Right ventricle myocardium inferior (tissue), 1 donor: Measurements from ENCODE around the gene HES5. TPM values are rescaled to one million over a fixed set of nuclear protein-coding genes. Genes with fewer than 3 reads are reported as not detected.
A peak's percentile ranks its signal among the peaks of the same experiment; 100 is the strongest.

Source experiments
- ATAC-seq: fragments of 200-7000 bp; cut with Tn5 transposase; one replicate; pipeline ENCODE4 v1.9.1; 2020; ENCODE audit warnings: mild to moderate bottlenecking, moderate library complexity
- DNase-seq: peaks from one replicate; pipeline ENCODE4 v3.0.0; 2021; ENCODE audit errors: missing footprints
- intact Hi-C: fragments of 100-400 bp; cut with DNase I; formaldehyde crosslinking; loops from one replicate; pipeline ENCODE4 v1.11.0; 2022
- total RNA-seq: library from RNA; stranded (reverse); fragmentation: NEBNext Ultra II Directional; extraction: Animal tissue kit (Norgen Biotek cat#: 25700); gene quantifications from one replicate; pipeline ENCODE4 v1.2.1, GENCODE V29; 2021
- donor health status: DM: no; HTN: yes; CAD: no; lungs with severe emphysema.

HES5 gene
- total RNA-seq, 1 donor from 2014 or later = 1.3 TPM

DNA sequence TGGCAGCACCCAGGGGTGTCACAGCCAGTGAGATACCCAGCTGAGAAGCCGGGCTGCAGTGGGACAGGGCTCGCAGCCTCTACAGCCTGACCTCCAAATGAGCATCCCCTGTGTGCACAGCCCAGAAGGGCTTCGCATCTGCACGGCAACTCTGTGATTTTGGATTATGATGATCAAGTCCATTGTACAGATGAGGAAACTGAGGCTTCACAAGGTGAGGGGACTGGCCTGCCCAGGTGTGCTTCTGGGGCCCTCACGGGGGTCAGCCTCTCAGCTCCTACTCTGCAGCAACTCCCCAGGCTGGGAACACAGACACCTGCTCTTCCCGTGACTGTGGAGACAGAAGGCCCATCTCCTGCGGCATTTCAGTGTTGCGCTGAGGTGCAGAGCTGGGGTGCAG is 8.8 kb upstream of the HES5 start:
- intact Hi-C loops = no loop called here
- no peak for ATAC-seq
- no peak for DNase-seq

DNA sequence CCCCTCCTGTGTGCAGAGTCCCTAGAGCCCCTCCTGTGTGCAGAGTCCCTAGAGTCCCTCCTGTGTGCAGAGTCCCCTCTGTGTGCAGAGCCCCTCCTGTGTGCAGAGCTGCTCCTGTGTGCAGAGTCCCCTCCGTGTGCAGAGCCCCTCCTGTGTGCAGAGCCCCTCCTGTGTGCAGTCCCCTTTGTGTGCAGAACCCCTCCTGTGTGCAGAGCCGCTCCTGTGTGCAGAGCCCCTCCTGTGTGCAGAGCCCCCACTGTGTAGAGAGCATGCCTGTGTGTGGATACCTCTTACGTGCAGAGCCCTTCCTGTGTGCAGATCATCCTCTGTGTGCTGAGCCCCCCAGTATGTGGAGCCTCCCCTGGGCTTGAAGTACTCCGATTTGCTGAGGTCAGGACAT is 8.3 kb upstream of the HES5 start:
- no peak for ATAC-seq
- no peak for DNase-seq
- intact Hi-C loops = no loop called here

DNA sequence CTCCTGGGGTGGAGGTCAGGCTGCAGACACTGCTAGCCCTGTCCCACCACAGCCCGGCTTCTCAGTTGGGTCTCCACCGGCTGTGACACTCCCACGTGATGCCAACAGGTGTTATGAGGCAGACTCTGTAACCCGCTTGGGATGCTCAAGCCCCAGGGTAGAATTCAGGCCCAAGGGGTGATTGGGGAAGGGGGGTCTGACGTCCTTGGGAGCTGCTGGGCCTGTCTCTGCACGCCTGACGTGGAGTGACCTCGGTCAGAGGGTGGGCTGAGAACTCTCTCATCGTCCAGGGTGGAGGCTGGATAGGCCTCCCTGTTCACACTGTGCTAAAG is 7.7 kb upstream of the HES5 start:
- intact Hi-C loops = no loop called here
- DNase-seq (no peak), ATAC-seq (no peak)

DNA sequence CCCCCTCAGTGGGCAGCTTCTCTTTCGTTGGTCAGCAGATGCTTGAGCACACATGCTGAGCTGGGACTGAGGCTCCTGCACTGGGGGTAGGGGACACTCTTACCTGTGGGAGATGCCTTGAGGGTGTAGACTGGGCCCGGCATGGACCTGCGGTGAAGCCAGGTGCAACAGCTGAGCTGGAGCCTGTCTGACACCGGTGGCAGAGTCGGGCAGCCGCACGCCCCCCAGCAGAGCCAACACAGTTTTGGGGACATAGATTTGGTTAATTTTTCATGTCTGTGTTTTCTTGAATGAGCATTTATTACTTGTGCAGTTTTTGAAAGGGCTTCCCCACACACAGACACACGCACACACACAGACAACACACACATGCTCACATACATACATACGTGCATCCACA is 5.9 kb upstream of the HES5 start:
- intact Hi-C loops = no loop called here
- no peak for DNase-seq
- ATAC-seq = no peak

DNA sequence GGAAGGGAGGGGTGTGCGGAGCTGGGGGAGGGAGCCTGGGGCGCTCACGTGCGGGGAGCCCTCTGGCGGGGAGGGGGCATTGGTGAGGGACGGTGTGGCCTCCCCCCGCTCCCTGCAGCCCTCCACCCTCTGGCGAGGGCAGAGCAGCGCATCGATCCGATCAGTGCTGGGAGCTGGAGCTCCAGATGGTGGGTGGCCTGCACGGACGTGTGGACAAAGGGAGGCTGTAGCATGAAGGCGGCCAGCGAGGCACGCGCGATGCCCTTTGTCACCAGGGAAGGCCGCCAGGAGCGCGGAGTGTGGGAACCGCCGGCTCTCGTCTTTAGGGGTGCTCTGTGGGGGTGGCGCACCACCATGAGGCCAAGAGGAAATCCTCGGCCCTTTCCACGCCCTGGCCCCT is 5.4 kb upstream of the HES5 start:
- ATAC-seq = no peak
- DNase-seq = no peak
- intact Hi-C loops = no loop called here

DNA sequence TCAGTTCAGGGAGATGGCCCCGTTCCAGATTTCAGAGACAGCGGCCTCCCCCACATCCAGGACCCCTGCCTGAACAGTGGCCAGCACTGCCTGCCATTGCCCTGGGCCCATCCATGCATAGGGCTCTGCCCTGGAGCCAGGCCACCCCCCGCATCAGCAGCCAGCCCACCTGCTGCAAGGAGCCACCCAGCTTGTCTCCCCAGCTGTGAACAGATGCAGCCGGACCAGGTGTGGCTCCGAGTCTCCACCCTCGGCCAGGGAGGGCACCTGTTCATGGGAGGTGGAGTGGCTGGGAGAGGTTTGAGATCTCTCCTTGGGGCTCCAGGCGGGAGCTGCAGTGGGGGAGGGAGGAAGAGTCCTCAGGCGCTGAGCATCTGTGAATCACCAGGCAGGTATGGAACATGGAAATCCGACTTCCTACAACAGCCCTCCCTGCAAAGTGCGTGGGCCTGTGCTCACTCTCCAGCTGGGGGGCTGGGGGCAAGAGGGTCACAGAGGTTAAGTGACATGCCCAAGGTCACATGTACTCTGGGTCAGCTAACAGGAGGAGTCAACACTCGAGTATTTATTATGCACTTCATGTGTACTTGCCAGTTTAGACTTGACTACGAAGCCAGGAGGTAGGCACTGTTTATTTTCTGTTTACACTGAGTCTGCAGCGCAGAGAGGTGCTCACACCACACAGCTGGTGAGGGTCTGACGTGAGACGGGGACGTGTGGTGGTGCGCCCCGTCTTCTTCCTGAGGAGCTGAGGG is 4.8 kb upstream of the HES5 start:
- ATAC-seq = no peak
- intact Hi-C loops = no loop called here
- DNase-seq = no peak

DNA sequence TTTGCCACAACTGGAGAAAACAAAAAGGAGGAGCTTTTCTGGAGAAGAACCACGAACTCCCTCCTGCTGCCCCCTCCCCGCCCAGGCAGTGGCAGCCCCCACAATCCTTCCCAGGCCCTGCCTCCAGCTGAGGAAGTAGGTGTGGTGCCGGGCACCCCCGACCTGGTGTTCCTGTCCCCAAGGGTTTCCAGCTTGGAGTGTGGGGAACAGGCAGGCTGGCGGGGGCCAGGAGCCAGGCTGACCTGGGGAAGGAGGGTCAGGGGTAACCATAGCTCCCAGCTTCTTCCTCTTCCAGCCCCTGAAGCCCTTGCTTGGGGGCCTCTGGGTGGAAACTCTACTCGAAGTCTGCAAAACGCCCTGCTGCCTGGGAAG is 4.2 kb upstream of the HES5 start:
- intact Hi-C loops = no loop called here
- DNase-seq (no peak), ATAC-seq (no peak)

DNA sequence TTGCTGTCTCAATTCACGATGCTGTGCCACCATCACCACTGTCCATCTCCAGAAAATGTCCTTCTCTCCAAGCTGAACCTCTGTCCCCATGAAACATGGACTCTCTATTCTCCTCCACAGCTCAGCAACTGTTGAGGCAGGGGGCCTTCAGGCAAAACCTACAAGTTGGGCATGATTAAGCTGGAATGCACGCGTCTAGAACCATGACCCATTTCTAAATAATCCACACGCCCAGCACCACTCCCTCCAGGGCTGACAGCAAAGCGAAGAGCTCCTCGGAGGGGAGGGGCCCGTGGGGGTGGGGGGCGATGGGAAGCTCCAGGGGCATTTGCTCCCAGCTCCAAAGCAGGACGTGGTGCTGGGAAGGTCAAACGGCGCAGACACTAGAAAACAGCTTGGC is 3.3 kb upstream of the HES5 start:
- ATAC-seq (no peak), DNase-seq (no peak)
- intact Hi-C loops = no loop called here

DNA sequence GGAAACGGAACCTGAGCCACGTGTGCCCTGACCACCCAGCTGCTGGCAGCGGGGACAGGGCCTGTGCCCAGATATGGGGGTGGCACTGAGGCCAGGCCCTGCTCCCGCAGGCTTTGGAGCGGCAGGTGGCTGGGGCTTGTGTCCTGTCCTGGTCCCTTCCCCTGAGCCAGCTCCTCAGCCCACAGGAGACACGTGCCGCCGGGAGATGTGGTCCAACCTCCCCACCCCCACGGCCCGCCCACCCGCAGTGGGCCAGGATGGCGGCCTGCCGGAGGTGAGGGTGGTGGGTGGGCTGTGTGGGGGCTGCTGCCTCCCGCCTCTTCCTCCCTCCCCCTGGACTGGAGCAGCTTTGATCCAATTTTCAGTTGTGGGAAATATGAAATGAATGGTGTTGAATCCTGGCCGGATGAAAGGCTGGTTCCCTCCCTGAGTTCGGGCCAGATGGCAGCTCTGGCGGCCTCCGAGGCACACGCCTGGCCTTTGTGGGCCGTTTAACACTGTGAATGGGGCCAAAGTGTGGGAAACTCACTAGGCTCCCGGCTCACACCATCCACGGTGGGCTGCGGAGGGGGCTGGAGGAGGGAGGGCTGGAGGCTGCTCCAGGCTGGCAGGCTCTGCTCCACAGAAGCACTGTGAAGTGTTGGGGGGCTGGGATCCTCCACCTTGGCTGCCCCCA is 2.6 kb upstream of the HES5 start:
- ATAC-seq (no peak), DNase-seq (no peak)
- intact Hi-C loops = no loop called here

DNA sequence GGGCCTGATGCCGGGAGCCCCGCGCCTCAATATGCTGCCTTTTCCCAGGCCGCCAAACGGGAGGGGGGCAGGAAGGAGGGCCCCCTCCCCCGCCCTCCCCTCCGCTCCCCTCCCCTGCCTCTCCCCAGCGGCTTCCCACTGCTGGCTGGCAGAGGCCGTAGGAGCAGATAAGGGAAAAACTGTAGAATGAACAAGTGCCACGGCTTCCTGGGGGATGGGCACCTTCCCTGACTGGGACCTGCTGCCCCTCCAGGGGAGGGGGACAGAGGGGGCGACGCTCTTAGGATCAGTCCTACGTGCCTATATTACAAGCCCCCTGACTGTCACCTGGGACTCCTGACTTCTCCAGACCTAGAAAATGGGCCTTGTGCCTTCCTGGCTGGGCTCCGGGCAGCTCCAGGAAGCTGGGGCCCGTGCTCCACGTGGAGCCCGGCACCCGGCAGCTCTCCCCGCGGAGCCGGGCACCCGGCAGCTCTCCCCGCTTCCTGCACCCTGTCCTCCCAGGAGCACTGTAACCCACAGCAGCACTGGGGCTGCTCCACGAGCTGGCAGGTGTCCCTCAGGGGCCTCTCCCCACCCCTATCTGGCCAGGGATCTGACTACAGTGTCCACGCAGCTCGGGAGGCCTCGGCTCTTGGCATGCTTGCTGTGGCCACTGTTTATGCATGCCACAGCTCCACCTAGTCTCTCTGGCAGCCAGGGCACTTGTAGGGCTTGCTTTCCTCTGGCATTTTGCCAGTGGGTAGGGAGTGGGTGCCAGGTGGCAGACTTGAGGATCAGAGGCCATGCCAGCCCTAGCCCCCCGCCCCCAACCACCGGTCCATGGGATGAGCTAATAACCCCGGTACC is 674 bp upstream of the HES5 start:
- no peak for ATAC-seq
- intact Hi-C loops = no loop called here
- DNase-seq = no peak

DNA sequence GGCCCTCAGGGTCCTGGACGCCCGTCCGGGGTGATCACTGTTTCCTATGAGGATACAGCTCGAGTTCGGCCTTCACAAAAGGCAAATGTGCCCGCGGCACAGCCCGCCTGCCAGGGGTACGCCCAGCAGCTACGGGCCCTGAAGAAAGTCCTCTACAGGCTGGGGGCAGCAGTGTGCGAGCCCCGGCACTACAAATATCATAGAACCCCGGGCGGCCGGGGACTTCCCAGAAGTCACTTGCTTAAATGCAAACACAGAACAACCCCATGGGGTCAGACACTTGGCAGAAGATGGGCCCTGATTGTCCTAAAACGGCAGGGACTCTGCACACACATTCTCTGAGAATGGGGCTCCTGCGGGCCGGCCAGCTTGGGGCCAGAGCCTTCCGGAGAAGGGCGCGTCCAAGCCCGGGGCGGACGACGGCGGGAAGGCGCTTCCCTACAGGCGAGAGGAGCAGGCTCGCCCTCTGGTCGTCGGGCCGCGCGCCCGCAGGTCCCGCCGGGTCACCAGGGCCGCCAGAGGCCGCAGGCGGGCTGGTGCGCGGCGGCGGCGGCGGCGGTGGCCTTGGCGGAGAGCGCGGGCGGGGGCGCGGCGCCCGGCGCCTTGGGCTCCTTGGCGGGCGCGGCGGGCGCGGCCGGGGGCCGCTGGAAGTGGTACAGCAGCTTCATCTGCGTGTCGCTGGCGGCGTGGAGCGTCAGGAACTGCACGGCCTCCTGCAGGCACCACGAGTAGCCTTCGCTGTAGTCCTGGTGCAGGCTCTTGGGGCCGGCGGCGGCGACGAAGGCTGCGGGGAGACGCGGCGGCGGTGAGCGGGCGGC is 888 bp downstream of the HES5 start:
- ATAC-seq (no peak), DNase-seq (no peak)
- intact Hi-C loops = loop anchor here (5.0 to 10.0 kb wide), 2 partner anchors 116 to 117 kb away; partner anchors contain the start of gene PEX10

DNA sequence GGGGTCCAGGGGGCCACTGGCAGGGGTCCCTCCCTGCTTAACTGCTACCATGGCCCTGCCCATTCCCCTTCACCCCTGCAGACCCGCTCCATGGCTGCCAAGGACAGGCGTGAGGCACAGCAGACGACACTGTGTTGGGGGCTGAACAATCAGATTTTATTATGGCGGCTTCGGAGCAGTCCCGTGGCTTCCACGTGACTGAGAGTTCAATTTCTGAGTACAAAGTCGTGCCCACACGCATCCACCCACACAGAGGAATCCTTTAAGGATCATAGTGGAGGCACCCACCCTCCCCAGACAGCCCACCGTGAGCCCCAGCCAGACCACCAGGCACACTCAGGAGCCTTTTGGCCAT is 1.5 kb downstream of the HES5 start:
- DNase-seq = no peak
- ATAC-seq = no peak
- intact Hi-C loops = loop anchor here (5.0 to 10.0 kb wide), 2 partner anchors 116 kb away; partner anchors contain the start of gene PEX10

DNA sequence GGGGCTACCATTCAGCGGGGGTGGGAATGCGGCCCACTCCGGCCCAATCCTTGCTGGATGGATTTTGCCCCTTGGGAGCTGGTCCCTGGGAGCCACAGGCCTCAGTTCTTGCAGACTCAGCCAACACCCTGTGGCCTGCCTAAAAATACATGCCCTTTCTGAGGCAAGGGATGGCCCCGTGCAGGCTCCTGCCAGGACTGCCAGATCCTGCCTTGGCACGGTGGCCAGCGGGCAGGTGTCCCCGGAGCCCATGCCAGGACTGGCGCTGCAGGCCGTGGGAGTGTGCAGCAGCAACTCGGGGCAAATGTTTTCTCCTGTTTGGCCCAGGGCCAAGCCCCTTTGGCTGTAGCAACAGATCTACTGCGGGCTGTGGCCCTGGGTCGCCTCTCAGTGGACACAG is 2.0 kb downstream of the HES5 start:
- intact Hi-C loops = loop anchor here (5.0 to 10.0 kb wide), 2 partner anchors 116 to 117 kb away; partner anchors contain the start of gene PEX10
- DNase-seq = peak; percentile 87
- ATAC-seq = peak; percentile 69

DNA sequence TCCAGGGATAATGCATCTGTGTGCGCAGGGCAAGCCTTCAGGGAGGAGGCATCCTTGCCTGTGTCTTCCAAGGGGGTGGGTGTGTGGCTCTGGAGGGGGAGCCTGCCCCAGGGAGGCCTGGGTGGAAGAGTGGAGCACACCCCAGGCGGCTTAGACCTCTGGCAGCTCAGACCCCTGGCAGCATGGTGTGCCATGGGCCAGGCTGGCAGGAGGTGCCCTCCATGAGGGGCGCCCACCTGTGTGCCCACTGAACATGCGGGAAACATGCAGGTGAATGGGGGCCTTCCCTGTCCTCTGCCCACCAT is 2.6 kb downstream of the HES5 start:
- DNase-seq (no peak), ATAC-seq (no peak)
- intact Hi-C loops = loop anchor here (2.0 to 10.0 kb wide), 3 partner anchors 19 to 117 kb away; partner anchors contain the start of gene PEX10

DNA sequence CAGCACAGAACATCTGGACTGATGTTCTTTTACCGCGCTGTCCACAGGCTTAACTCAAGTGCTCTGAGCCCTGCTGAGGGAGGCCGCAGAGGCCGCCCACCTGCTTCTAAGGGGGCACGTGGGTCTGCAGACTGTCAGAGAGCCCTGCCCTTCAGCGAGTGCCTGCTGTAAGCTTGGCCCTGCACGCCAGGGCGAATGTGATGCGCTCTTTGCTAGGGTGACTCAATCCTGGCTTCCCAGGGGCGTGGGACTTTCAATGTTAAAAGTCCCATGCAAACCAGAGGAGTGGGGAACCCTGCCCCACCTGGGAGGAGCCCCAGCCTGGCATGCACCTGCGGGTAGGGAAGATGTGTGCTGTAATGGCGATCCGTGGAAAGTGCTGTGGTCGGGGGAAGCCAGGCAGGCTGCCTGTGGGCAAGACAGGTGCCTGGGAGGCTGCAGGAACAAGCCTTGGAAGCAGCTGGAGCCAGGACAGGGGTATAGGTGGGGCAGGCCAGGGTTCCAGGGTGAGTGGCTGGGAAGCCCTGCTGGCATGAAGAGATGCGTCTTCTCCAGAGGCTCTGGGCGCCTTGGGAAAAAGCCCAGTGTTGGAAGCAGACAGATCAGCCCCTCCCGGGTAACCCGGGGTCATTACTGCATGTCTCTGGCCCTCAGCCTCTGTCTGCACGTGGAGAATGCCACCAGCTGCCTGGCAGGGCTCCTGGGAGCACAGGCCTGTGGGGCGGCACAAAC is 3.1 kb downstream of the HES5 start:
- no peak for DNase-seq
- ATAC-seq = peak; percentile 69
- intact Hi-C loops = loop anchor here (2.0 to 10.0 kb wide), 3 partner anchors 20 to 118 kb away; partner anchors contain the start of gene PEX10

DNA sequence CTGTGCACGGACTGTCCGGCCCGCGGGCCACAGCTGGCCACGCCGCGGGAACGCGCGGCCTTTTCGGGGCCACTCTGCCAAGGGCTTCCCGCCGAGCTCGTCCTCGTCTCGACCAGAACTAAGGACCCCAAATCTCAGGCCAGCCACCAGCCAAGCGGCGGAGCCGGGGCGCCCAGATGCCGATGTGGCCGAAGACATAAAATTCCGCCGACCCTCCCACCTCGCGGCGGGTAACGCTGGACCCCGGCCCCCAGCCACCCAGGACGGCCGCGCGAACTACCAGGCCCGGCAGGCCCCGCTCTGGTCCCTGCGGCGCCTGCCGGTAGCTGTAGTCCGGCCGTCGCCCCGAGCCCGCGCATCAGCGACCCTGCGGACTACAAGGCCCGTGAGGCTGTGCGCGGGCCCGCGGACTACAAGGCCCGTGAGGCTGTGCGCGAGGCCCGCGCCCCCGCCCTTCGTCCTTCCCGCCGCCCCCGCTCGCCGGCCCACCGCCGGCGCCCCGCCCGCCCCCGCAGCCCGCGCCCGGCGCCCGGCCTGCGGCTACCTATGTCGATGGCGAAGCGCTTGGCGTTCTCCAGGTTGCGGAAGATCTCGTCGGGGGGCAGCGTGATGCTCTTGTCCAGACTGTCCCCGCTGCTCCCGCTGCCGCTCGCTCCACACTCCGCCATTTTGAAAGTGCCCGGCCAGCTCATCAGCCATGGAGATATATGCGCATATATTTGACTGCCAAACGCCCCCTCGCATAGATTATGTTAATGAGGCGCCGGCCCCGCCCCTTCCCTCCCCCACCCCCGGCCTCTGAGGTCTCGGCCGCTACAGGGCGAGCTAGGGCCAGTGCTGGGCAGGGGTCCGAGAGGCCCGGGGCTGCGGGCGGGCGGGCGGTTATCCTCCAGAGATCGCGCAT is 3.9 kb downstream of the HES5 start, which contains the start of gene PANK4:
Gene PANK4 (minus strand): TSS at position 677 of the 904 bp plus-strand sequence. CDS start 9 bp downstream, at position 668.
- intact Hi-C loops = loop anchor here (2.0 to 10.0 kb wide), 3 partner anchors 21 to 119 kb away; partner anchors contain the start of gene PEX10
- ATAC-seq (peak; percentile 89), DNase-seq (peak; percentile 98)

DNA sequence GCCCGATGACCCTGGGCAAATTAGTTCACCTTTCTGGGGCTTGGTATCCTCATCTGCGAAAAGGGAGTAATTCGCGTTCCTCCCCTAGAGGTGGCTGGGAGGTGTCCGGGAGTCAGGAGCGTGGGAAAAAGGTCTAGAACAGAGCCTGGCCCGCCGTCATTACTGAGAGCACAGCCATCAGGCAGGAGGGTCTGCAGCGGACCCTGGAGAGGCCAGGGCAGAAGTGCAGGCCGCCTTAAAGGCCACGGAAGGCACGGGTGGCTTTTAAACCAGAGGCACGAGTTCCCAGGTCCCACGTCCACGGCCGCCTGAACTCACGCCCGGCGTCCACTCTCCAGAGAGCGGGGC is 4.5 kb downstream of the HES5 start:
- no peak for DNase-seq
- no peak for ATAC-seq
- intact Hi-C loops = loop anchor here (5.0 to 10.0 kb wide), 2 partner anchors 113 to 119 kb away; partner anchors contain the start of gene PEX10
